ENCODE results near the gene ZNF730. TPM values are rescaled to one million over a fixed set of nuclear protein-coding genes. Genes with fewer than 3 reads are reported as not detected.

ZNF730 gene
- polyA plus RNA-seq, 1 donor: 2.7 TPM

Other genes with a start within 250 kb of the ZNF730 start
- not detected for gene ZNF728, start 113.8 kb upstream of the ZNF730 start, polyA plus RNA-seq (ENCODE audit: insufficient read length)
- gene ZNF724, start 133.4 kb downstream of the ZNF730 start, polyA plus RNA-seq (ENCODE audit: insufficient read length): 2.4 TPM